Mucosa of descending colon (tissue), 3 donors: Measurements from ENCODE around the gene RCAN1. TPM values are rescaled to one million over a fixed set of nuclear protein-coding genes. Genes with fewer than 3 reads are reported as not detected.

Experiments used
- ATAC-seq: fragments of 200-7000 bp; cut with Tn5 transposase; one replicate; pipeline ENCODE4 v1.9.1; 2020; ENCODE audit warnings: mild to moderate bottlenecking, moderate library complexity
- DNase-seq, 3 donors: peaks; one replicate each; pipeline ENCODE4 v3.0.0-alpha.2; 2020
- H3K36me3 ChIP-seq: fragments of 200-600 bp; one replicate; pipeline ENCODE4 v1.8.0; 2021; ENCODE audit warnings: low read depth, mild to moderate bottlenecking
- H3K4me1 ChIP-seq: fragments of 200-600 bp; one replicate; pipeline ENCODE4 v1.8.0; 2021; ENCODE audit warnings: low read depth, mild to moderate bottlenecking
- H3K4me3 ChIP-seq: fragments of 200-600 bp; one replicate; pipeline ENCODE4 v1.8.0; 2021; ENCODE audit warnings: mild to moderate bottlenecking
- H3K9me3 ChIP-seq: fragments of 200-600 bp; one replicate; pipeline ENCODE4 v1.8.0; 2021; ENCODE audit warnings: mild to moderate bottlenecking
- intact Hi-C, 2 donors: fragments of 100-400 bp; cut with DNase I in 1 of 2; cut with micrococcal nuclease in 1 of 2; formaldehyde crosslinking; loops; one replicate each; pipeline versions ENCODE4 v1.11.0 to v1.11.1; 2022; cut with DNase I, micrococcal nuclease
- total RNA-seq, 3 donors: library from RNA; stranded (reverse); fragmentation: NEBNext Ultra II Directional in 2 of 3; extraction: Animal tissue kit (Norgen Biotek cat#: 25700) in 2 of 3; gene quantifications; one replicate each; pipeline versions ENCODE4 v1.2.1 to v1.2.4, GENCODE V29; 2021 to 2023
- TF ChIP-seq, protein P1 (sequence below): fragments of 200-600 bp; IDR thresholded peaks from one replicate; pipeline ENCODE4 v1.8.0; 2022; ENCODE audit warnings: antibody characterized with exemption, mild to moderate bottlenecking
- donor health status: DM: no; HTN: no; CAD: no; lungs with moderate emphysema.
- donor health status: DM: no; HTN: no; CAD: no.
- donor health status: DM: no; HTN: yes; CAD: no.

The RCAN1 gene
- total RNA-seq, 3 donors from 2014 or later, result 44.4 to 55.2 (median 50.7) TPM

DNA sequence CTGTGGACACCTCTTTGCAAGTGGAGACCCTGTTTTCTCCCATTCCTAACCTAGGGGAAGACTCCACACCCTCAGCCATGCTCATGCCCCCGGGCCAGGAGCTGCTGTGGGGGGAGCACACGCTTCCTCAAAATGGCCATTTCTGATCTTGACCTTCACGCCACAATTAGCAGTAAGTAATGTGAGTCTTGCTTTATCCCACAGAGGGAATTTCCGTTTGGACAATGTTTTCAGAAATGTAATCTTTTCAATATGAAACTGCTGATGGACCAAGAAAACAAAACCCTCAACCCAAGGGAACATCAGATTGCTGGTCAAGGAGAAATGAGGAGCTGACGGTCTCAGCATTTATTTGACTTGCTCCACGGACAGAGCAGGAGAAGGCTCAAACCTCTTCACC lies 94.6 kb downstream of the RCAN1 start:
- no peaks in the 10 kb centered on the region for H3K36me3 ChIP-seq
- intact Hi-C loops, result no loop called here
- no peak for ATAC-seq
- no peak for DNase-seq
- H3K4me1 ChIP-seq, result peaks cover 19% of the 10 kb centered on the region
- no peaks in the 10 kb centered on the region for H3K9me3 ChIP-seq
- no peak overlapping the region for H3K4me3 ChIP-seq
- TF ChIP-seq, protein P1, sequence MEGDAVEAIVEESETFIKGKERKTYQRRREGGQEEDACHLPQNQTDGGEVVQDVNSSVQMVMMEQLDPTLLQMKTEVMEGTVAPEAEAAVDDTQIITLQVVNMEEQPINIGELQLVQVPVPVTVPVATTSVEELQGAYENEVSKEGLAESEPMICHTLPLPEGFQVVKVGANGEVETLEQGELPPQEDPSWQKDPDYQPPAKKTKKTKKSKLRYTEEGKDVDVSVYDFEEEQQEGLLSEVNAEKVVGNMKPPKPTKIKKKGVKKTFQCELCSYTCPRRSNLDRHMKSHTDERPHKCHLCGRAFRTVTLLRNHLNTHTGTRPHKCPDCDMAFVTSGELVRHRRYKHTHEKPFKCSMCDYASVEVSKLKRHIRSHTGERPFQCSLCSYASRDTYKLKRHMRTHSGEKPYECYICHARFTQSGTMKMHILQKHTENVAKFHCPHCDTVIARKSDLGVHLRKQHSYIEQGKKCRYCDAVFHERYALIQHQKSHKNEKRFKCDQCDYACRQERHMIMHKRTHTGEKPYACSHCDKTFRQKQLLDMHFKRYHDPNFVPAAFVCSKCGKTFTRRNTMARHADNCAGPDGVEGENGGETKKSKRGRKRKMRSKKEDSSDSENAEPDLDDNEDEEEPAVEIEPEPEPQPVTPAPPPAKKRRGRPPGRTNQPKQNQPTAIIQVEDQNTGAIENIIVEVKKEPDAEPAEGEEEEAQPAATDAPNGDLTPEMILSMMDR, result no peak

DNA sequence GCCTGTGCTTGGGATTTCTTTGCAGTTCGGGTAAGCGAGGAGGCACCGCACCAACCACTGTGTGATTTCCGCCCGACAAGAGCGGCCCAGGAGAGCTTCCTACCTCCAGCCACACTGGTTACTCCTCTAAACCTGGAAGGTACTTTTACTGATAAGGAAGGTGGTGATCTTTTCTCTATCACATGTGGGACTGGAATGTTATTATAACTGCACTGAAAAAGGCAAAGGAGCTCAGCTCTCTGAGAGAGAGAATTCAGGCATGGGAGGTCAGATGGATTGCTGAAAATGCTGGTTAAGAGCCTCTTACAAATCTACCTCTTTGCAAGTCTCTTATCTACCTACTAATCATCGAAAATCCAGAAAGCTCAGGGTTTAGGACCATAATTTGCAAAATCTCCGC lies 95.2 kb downstream of the RCAN1 start:
- intact Hi-C loops, result no loop called here
- H3K4me3 ChIP-seq, result no peak overlapping the region
- ATAC-seq (no peak), DNase-seq (no peak)
- H3K36me3 ChIP-seq, result no peaks in the 10 kb centered on the region
- TF ChIP-seq, protein P1, result no peak
- H3K4me1 ChIP-seq, result peaks cover 19% of the 10 kb centered on the region
- H3K9me3 ChIP-seq, result no peaks in the 10 kb centered on the region

DNA sequence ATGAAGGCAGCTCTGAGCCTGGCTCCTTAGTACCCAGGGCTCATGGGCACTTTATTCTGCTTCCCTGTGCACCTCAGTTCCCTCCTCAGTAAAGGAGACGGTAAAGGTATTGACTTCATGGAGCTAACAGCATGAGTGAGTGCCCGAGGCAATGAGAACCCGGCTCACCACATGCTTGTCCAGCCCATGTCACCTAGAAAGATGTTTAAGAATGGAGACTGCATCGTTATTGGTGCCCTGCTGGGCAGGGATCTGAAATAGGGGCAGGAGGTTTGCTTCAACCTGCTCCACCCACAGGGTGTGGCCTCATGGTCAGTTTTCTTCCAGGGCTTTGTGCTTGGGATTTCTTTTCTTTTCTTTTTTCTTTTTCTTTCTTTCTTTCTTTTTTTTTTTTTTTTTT lies 95.9 kb downstream of the RCAN1 start:
- TF ChIP-seq, protein P1, result no peak
- Histone ChIP-seq H3K9me3 (no peaks in the 10 kb centered on the region), H3K36me3 (no peaks in the 10 kb centered on the region), H3K4me1 (peaks cover 13% of the 10 kb centered on the region), H3K4me3 (no peak overlapping the region)
- intact Hi-C loops, result no loop called here
- no peak for ATAC-seq
- DNase-seq, result peak in 1 of 3 donors; percentile 40

DNA sequence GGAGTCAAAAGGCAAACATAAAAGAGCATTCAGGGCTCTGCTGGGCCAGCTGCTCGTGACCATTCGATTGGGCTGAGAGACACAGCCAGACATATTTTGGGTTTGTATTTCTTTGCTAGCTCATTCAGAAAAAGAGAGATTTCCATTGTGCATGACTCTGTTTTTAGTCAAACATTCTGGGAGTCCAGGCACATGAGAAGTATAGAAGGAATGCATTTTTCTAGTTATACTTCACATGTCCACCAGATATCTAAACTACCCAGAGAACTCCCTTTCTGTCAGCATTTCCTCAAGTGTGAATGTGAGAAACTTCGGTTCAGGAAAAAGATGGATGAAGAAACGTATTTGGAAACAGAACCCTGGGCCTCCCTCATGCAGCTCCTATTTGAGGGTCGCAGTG lies 96.6 kb downstream of the RCAN1 start:
- intact Hi-C loops, result no loop called here
- TF ChIP-seq, protein P1, result no peak
- H3K36me3 ChIP-seq, result no peaks in the 10 kb centered on the region

DNA sequence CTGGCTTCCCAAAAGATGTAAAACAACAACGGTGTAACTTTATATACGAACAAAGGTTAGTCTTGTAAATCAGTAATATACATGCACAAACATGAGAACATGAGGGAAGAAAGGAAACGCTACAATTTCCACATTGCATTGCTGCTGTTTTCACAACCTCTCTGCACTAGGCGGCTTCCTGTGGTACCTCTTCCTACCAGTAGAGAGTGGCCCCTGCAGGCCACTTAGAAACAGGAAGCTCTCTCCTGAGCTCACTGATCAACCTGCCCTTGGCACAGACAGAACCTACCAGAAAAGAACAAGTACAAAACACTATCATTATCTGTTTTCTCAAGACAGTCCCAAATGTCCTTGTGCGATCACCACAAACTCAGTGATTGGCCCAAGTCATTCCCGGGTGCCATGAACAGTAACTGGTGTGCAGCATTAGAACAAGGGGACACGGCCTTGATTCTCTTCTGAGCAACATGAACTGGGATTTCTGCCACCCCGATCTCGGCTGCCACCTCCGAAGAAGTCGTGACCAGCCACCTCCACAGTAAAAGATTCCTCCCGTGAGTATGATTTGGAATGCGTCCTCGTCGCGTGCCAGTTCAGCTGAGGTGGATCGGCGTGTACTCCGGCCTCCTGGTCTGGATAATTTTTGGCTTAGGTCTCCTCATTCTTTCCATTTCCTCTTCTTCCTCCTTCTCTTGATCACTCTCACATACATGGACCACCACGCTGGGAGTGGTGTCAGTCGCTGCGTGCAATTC lies 97.2 kb downstream of the RCAN1 start:
- H3K4me1 ChIP-seq, result peaks cover 4% of the 10 kb centered on the region
- DNase-seq (no peak), ATAC-seq (peak; percentile 51)
- H3K36me3 ChIP-seq, result no peaks in the 10 kb centered on the region
- no peaks in the 10 kb centered on the region for H3K9me3 ChIP-seq
- TF ChIP-seq, protein P1, result no peak
- intact Hi-C loops, result no loop called here
- H3K4me3 ChIP-seq, result no peak overlapping the region

More for the DNA sequence above, 96.6 kb downstream of the RCAN1 start:
- ATAC-seq (no peak), DNase-seq (no peak)
- Histone ChIP-seq H3K9me3 (no peaks in the 10 kb centered on the region), H3K4me3 (no peak overlapping the region), H3K4me1 (peaks cover 10% of the 10 kb centered on the region)

DNA sequence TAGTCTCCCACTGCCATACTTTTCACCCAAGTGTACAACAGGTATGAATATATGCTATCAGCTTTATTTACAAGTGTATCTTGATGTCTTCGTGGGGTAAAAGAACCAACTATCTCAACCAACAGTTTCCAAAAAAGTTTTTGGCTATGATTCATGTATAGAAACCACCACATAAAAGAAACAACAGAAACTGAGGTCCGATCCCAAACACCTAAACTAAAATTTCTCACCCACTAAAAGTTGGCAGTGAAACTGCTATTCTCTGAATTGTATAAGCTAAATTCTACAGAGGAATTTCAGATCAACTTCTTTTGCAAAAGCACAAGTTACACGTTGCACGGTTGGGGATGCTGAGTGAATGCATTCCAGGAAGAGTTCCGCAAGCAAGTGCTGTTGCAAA lies 97.9 kb downstream of the RCAN1 start:
- H3K36me3 ChIP-seq, result no peaks in the 10 kb centered on the region
- no peaks in the 10 kb centered on the region for H3K4me1 ChIP-seq
- no peak overlapping the region for H3K4me3 ChIP-seq
- ATAC-seq, result no peak
- intact Hi-C loops, result no loop called here
- TF ChIP-seq, protein P1, result no peak
- no peaks in the 10 kb centered on the region for H3K9me3 ChIP-seq
- DNase-seq, result no peak
